Measurements from ENCODE around the gene FRAS1.
"Not testable (repeated sequence)": the region's sequence is repeated elsewhere in the genome, so short reads cannot be mapped to it uniquely, and the experiment has no call there.

Gene FRAS1

DNA sequence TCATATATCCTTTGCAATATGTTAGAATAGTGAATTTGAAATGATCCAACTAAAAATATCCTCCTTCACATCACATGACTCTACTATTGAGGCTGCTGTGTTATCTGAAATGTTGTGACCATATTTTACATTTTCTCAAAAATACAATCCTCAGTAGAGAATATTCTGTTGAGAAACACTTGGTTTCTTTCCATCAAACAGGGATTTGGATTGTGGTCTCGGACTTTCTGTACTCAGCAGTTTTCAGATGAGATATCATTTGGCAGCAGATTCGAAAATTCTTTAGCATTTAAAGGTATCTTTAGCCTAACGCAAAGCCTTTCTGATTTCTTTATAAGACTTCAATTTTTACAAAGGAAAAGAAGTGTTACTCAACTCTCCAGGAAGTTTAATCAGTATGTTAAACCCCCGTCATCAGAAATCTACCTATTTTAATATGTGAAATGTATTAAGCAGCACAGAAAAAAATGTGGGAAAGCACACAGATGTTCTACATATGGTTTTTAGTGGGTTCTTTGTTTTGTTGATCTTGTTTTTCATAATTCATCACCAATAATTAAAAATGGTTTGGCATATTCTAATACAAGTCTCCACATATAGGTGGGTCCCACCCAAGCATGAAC is 439.0 kb downstream of the FRAS1 start:
- Histone ChIP-seq H3K4me1 (ENCODE audit: control insufficient read depth in 2 of 2, insufficient read depth in 2 of 2, low read length in 2 of 2) (no peaks in the 10 kb centered on the region), H3K27me3 (ENCODE audit: control insufficient read depth in 2 of 2, insufficient read depth in 2 of 2, low read length in 2 of 2) (no peaks in the 10 kb centered on the region), H3K9me3 (ENCODE audit: control insufficient read depth in 2 of 2, low read length in 2 of 2) (no peaks in the 10 kb centered on the region), H3K4me3 (ENCODE audit: low read length in 2 of 2) (no peak overlapping the region), H3K27ac (ENCODE audit: low read depth in 2 of 2, low read length in 2 of 2) (no peak overlapping the region), H3K36me3 (ENCODE audit: control insufficient read depth in 2 of 2, insufficient read depth in 2 of 2, low read length in 2 of 2) (no peaks in the 10 kb centered on the region), H3K9ac (ENCODE audit: low read depth in 1 of 2, low read length in 2 of 2) (no peak overlapping the region)

DNA sequence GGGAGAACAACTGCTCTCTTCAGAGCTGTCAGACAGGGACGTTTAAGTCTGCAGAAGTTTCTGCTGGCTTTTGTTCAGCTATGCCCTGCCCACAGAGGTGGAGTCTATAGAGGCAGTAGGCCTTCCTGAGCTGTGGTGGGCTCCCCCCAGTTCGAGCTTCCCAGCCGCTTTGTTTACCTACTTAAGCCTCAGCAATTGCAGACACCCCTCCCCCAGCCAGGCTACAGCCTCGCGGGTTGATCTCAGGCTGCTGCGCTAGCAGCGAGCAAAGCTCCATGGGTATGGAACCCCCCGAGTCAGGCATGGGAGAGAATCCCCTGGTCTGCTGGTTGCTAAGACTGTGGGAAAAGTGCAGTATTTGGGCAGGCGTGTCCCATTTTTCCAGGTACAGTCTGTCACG is 449.1 kb downstream of the FRAS1 start:
- H3K9ac ChIP-seq (ENCODE audit: low read depth in 1 of 2, low read length in 2 of 2); H3K4me3 ChIP-seq (ENCODE audit: low read length in 2 of 2); H3K27ac ChIP-seq (ENCODE audit: low read depth in 2 of 2, low read length in 2 of 2); H3K4me1 ChIP-seq (ENCODE audit: control insufficient read depth in 2 of 2, insufficient read depth in 2 of 2, low read length in 2 of 2); H3K9me3 ChIP-seq (ENCODE audit: control insufficient read depth in 2 of 2, low read length in 2 of 2); H3K27me3 ChIP-seq (ENCODE audit: control insufficient read depth in 2 of 2, insufficient read depth in 2 of 2, low read length in 2 of 2); H3K36me3 ChIP-seq (ENCODE audit: control insufficient read depth in 2 of 2, insufficient read depth in 2 of 2, low read length in 2 of 2): not testable (repeated sequence)

DNA sequence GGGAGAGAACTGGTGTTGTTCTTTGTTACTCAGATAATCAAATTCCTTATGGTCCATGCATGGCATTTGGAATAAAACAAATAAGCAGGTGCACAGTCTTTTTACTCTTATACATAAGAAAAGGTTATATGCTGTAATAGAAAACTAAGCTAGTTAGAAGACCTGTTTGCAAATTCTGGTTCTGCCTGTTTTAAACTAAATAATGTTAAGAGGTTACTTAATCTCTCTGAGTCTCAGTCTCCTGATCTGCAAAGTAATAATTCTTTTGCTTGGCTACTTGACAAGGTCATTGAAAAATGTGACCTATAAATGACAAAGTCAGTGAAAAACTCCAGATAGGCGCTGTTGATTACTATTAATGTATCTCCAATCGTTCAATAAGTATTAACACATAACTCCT is 451.9 kb downstream of the FRAS1 start:
- Histone ChIP-seq H3K9me3 (ENCODE audit: control insufficient read depth in 2 of 2, low read length in 2 of 2) (no peaks in the 10 kb centered on the region), H3K4me1 (ENCODE audit: control insufficient read depth in 2 of 2, insufficient read depth in 2 of 2, low read length in 2 of 2) (peaks cover 8 to 16% of the 10 kb centered on the region in 2 donors), H3K4me3 (ENCODE audit: low read length in 2 of 2) (no peak overlapping the region), H3K27me3 (ENCODE audit: control insufficient read depth in 2 of 2, insufficient read depth in 2 of 2, low read length in 2 of 2) (no peaks in the 10 kb centered on the region), H3K9ac (ENCODE audit: low read depth in 1 of 2, low read length in 2 of 2) (no peak overlapping the region), H3K27ac (ENCODE audit: low read depth in 2 of 2, low read length in 2 of 2) (no peak overlapping the region), H3K36me3 (ENCODE audit: control insufficient read depth in 2 of 2, insufficient read depth in 2 of 2, low read length in 2 of 2) (no peaks in the 10 kb centered on the region)

DNA sequence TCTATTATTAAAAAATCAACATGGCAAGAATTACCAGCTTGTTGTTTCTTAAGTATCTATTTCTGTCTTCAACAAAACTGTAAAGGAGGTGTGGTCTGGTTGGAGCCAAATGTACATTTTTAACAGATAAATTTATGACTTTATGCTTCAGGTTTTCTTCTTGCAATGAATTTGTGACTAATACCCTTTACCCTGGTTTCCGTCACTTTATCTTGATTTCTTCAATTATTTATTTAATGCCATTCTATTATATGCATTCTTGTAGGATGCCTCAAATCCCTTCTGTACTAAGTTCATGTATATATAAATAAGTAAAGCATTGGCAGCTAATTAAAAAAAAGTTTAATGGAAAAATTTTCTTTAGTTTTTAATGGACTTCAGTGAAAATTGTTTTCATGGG is 453.0 kb downstream of the FRAS1 start:
- H3K4me3 ChIP-seq (ENCODE audit: low read length in 2 of 2), result no peak overlapping the region
- H3K36me3 ChIP-seq (ENCODE audit: control insufficient read depth in 2 of 2, insufficient read depth in 2 of 2, low read length in 2 of 2), result no peaks in the 10 kb centered on the region
- H3K27ac ChIP-seq (ENCODE audit: low read depth in 2 of 2, low read length in 2 of 2), result no peak overlapping the region
- no peaks in the 10 kb centered on the region for H3K27me3 ChIP-seq (ENCODE audit: control insufficient read depth in 2 of 2, insufficient read depth in 2 of 2, low read length in 2 of 2)
- no peak overlapping the region for H3K9ac ChIP-seq (ENCODE audit: low read depth in 1 of 2, low read length in 2 of 2)
- no peaks in the 10 kb centered on the region for H3K9me3 ChIP-seq (ENCODE audit: control insufficient read depth in 2 of 2, low read length in 2 of 2)
- peaks cover 8 to 16% of the 10 kb centered on the region in 2 donors for H3K4me1 ChIP-seq (ENCODE audit: control insufficient read depth in 2 of 2, insufficient read depth in 2 of 2, low read length in 2 of 2)

DNA sequence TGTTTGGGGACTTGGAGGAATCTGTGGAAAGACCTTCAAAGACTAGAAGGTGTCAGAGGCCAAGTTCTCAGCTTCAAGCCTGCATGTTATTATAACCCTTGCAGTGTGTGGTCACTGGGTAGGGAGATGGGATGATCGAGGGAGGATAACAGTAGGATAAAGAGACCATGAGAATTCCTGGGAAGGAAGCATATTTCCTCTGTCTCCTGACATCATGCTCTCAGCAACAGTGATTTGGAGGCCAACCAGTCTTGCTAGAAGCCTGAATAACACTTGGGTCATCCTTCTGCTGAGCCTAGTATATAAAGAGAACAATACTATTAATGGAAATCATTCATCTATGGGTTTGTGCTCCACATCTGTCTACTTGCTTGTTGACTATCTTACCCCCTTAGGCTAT is 453.6 kb downstream of the FRAS1 start:
- Histone ChIP-seq H3K27ac (ENCODE audit: low read depth in 2 of 2, low read length in 2 of 2) (no peak overlapping the region), H3K27me3 (ENCODE audit: control insufficient read depth in 2 of 2, insufficient read depth in 2 of 2, low read length in 2 of 2) (no peaks in the 10 kb centered on the region), H3K4me3 (ENCODE audit: low read length in 2 of 2) (no peak overlapping the region), H3K4me1 (ENCODE audit: control insufficient read depth in 2 of 2, insufficient read depth in 2 of 2, low read length in 2 of 2) (peaks cover 8 to 16% of the 10 kb centered on the region in 2 donors), H3K9ac (ENCODE audit: low read depth in 1 of 2, low read length in 2 of 2) (no peak overlapping the region), H3K36me3 (ENCODE audit: control insufficient read depth in 2 of 2, insufficient read depth in 2 of 2, low read length in 2 of 2) (no peaks in the 10 kb centered on the region), H3K9me3 (ENCODE audit: control insufficient read depth in 2 of 2, low read length in 2 of 2) (no peaks in the 10 kb centered on the region)

DNA sequence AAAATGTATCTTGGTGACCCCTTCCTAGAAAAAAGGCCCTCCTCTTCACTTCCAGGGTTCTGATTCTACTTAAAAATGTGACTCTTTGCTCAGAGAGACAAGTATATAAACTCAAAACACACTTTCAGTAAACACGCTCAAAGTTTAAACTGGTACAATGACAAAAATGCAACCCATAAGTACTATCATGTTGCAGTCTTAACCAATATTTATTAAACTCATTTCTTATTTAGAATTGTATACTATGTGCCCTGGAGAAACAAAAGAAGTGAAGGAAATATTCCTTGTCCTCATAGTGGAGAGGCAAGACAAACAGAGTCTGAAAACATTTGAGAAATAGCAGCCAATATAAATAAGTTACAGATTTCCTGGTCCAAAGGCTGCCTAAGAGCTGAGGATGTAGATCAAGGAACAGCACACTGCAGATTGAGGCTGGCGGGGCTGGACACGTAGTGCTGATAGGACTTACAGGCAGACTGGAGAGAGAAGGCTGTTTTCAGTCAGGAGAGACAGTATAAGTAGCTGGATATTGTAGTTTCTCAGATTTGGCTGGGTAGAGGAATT is 455.3 kb downstream of the FRAS1 start:
- Histone ChIP-seq H3K27ac (ENCODE audit: low read depth in 2 of 2, low read length in 2 of 2) (peak overlapping the region in 1 of 2 donors; percentile 3), H3K9ac (ENCODE audit: low read depth in 1 of 2, low read length in 2 of 2) (no peak overlapping the region), H3K9me3 (ENCODE audit: control insufficient read depth in 2 of 2, low read length in 2 of 2) (no peaks in the 10 kb centered on the region), H3K27me3 (ENCODE audit: control insufficient read depth in 2 of 2, insufficient read depth in 2 of 2, low read length in 2 of 2) (no peaks in the 10 kb centered on the region), H3K4me3 (ENCODE audit: low read length in 2 of 2) (no peak overlapping the region), H3K36me3 (ENCODE audit: control insufficient read depth in 2 of 2, insufficient read depth in 2 of 2, low read length in 2 of 2) (no peaks in the 10 kb centered on the region), H3K4me1 (ENCODE audit: control insufficient read depth in 2 of 2, insufficient read depth in 2 of 2, low read length in 2 of 2) (peaks cover 8 to 16% of the 10 kb centered on the region in 2 donors)

DNA sequence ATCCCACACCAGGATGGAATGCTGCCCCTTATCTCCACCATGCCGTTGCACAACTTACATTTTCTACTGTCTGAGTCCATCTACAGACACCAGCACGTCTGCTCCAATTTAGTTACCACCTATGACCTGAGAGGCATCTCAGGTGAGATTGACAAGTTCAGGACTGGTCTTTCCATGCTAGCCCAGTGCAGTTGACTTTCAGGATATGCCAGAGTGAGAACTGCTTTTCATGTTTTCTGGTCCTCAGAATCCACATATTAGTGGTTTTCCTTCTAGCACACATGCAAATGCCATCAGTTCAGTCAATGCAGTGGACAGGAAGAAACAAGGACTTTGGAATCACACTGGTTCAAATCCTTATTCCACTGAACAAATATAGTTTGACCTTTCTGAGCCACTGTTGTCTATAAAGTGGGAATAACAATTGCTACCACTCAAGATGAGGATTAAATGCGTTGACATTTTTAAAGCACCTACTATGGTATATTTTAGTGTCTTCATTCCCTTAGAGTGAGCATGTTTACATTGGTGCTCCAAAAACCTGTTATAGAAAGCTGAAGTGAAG is 456.4 kb downstream of the FRAS1 start:
- Histone ChIP-seq H3K4me3 (ENCODE audit: low read length in 2 of 2) (no peak overlapping the region), H3K27me3 (ENCODE audit: control insufficient read depth in 2 of 2, insufficient read depth in 2 of 2, low read length in 2 of 2) (no peaks in the 10 kb centered on the region), H3K27ac (ENCODE audit: low read depth in 2 of 2, low read length in 2 of 2) (no peak overlapping the region), H3K9ac (ENCODE audit: low read depth in 1 of 2, low read length in 2 of 2) (no peak overlapping the region), H3K9me3 (ENCODE audit: control insufficient read depth in 2 of 2, low read length in 2 of 2) (no peaks in the 10 kb centered on the region), H3K4me1 (ENCODE audit: control insufficient read depth in 2 of 2, insufficient read depth in 2 of 2, low read length in 2 of 2) (peaks cover 8 to 16% of the 10 kb centered on the region in 2 donors), H3K36me3 (ENCODE audit: control insufficient read depth in 2 of 2, insufficient read depth in 2 of 2, low read length in 2 of 2) (no peaks in the 10 kb centered on the region)

DNA sequence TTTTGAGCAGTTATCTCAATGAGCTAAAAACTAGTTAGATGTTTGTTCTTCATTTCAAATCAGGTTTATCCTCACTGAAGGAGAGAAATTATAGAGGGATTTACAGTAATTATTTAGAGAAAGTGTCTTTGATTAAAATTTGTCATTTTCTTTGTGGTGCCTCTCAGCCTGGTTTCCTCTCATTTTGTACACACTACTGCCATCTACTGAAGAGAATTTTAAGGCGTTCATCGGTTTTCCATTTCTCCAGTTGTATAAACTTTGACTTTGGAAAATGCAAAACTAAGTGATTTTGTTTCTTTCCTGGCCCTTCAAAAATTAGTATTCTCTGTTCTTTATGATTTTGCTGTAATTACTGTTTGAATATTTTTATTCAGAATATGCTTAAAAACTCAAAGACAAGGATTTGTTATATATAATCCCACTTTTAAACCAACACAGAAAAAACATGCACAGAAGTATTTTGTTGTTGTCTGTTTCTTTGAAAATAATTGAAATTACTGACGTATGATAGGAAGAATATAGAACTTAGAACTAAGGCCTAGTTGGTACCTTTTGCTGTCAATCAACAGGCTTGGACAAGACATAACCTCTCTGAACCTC is 460.0 kb downstream of the FRAS1 start:
- no peaks in the 10 kb centered on the region for H3K36me3 ChIP-seq (ENCODE audit: control insufficient read depth in 2 of 2, insufficient read depth in 2 of 2, low read length in 2 of 2)
- no peaks in the 10 kb centered on the region for H3K27me3 ChIP-seq (ENCODE audit: control insufficient read depth in 2 of 2, insufficient read depth in 2 of 2, low read length in 2 of 2)
- no peaks in the 10 kb centered on the region for H3K9me3 ChIP-seq (ENCODE audit: control insufficient read depth in 2 of 2, low read length in 2 of 2)
- no peak overlapping the region for H3K9ac ChIP-seq (ENCODE audit: low read depth in 1 of 2, low read length in 2 of 2)
- peaks cover 8 to 13% of the 10 kb centered on the region in 2 donors for H3K4me1 ChIP-seq (ENCODE audit: control insufficient read depth in 2 of 2, insufficient read depth in 2 of 2, low read length in 2 of 2)
- H3K27ac ChIP-seq (ENCODE audit: low read depth in 2 of 2, low read length in 2 of 2), result no peak overlapping the region
- H3K4me3 ChIP-seq (ENCODE audit: low read length in 2 of 2), result no peak overlapping the region

DNA sequence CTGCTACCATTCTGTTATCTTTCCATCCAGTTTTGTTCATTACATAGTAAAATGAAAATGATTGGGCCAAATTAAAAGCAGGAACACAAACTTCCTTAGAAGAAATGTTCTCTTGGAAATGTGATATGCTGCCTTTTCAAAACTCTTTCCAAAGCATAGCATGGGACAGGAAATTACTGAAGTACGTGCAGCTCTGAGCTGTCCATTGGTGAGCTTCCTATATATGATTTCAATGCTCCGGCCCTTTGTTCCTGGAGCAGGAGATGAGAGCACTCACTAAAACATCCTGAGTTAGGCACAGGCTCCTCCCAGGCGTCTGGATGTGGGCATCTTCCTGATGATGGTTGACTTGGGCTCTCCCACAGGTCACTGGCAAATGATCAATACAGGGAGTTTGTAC is 461.4 kb downstream of the FRAS1 start:
- Histone ChIP-seq H3K36me3 (ENCODE audit: control insufficient read depth in 2 of 2, insufficient read depth in 2 of 2, low read length in 2 of 2) (no peaks in the 10 kb centered on the region), H3K27me3 (ENCODE audit: control insufficient read depth in 2 of 2, insufficient read depth in 2 of 2, low read length in 2 of 2) (no peaks in the 10 kb centered on the region), H3K9me3 (ENCODE audit: control insufficient read depth in 2 of 2, low read length in 2 of 2) (no peaks in the 10 kb centered on the region), H3K9ac (ENCODE audit: low read depth in 1 of 2, low read length in 2 of 2) (no peak overlapping the region), H3K4me3 (ENCODE audit: low read length in 2 of 2) (no peak overlapping the region), H3K4me1 (ENCODE audit: control insufficient read depth in 2 of 2, insufficient read depth in 2 of 2, low read length in 2 of 2) (no peaks in the 10 kb centered on the region), H3K27ac (ENCODE audit: low read depth in 2 of 2, low read length in 2 of 2) (no peak overlapping the region)

DNA sequence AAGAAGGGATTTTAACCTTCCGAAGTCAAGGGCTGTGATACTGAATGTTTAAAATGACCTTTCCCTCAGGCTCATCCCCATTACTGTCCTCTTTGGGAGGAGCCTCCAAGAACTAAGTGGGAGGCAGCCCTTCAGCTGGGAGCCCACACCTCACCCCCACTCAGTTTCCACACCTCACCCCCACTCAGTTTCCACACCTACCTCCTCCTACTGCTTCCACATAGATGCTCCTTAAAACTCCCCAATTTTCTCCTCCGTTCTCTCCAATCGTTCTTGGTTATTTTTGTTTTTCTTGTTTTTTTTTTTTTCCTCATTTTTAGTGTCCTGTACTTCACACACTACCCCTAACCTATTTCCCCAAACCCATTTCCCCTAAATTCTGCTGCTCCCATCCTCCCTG is 462.8 kb downstream of the FRAS1 start:
- H3K36me3 ChIP-seq (ENCODE audit: control insufficient read depth in 2 of 2, insufficient read depth in 2 of 2, low read length in 2 of 2), result no peaks in the 10 kb centered on the region
- H3K27me3 ChIP-seq (ENCODE audit: control insufficient read depth in 2 of 2, insufficient read depth in 2 of 2, low read length in 2 of 2), result no peaks in the 10 kb centered on the region
- H3K4me1 ChIP-seq (ENCODE audit: control insufficient read depth in 2 of 2, insufficient read depth in 2 of 2, low read length in 2 of 2), result no peaks in the 10 kb centered on the region
- no peak overlapping the region for H3K9ac ChIP-seq (ENCODE audit: low read depth in 1 of 2, low read length in 2 of 2)
- H3K9me3 ChIP-seq (ENCODE audit: control insufficient read depth in 2 of 2, low read length in 2 of 2), result no peaks in the 10 kb centered on the region
- H3K27ac ChIP-seq (ENCODE audit: low read depth in 2 of 2, low read length in 2 of 2), result no peak overlapping the region
- no peak overlapping the region for H3K4me3 ChIP-seq (ENCODE audit: low read length in 2 of 2)
